ENCODE results near the gene PDE4D.
"Not testable (repeated sequence)": the region's sequence is repeated elsewhere in the genome, so short reads cannot be mapped to it uniquely, and the experiment has no call there.

PDE4D gene

GRCh38 chr5:59387127-59387526 is 506.4 kb downstream of the PDE4D start:
- DNase-seq (ENCODE audit: low read depth in 2 of 3, low spot score in 2 of 3), result no peak

GRCh38 chr5:59385700-59386099 is 507.8 kb downstream of the PDE4D start:
- no peak for DNase-seq (ENCODE audit: low read depth in 2 of 3, low spot score in 2 of 3)

GRCh38 chr5:59380350-59380951 is 513.1 kb downstream of the PDE4D start:
- no peak for DNase-seq (ENCODE audit: low read depth in 2 of 3, low spot score in 2 of 3)

- not testable (repeated sequence) for DNase-seq (ENCODE audit: low read depth in 2 of 3, low spot score in 2 of 3)
Observed at GRCh38 chr5:59374036-59374435, 519.5 kb downstream of the PDE4D start.

- DNase-seq (ENCODE audit: low read depth in 2 of 3, low spot score in 2 of 3), result no peak
Observed at GRCh38 chr5:59371525-59372127, 521.9 kb downstream of the PDE4D start.

- no peak for DNase-seq (ENCODE audit: low read depth in 2 of 3, low spot score in 2 of 3)
Observed at GRCh38 chr5:59368951-59369350, 524.6 kb downstream of the PDE4D start.

- DNase-seq (ENCODE audit: low read depth in 2 of 3, low spot score in 2 of 3), result no peak
Observed at GRCh38 chr5:59367791-59368394, 525.6 kb downstream of the PDE4D start.

- no peak for DNase-seq (ENCODE audit: low read depth in 2 of 3, low spot score in 2 of 3)
Observed at GRCh38 chr5:59366784-59367183, 526.7 kb downstream of the PDE4D start.

- no peak for DNase-seq (ENCODE audit: low read depth in 2 of 3, low spot score in 2 of 3)
Observed at GRCh38 chr5:59362438-59362837, 531.1 kb downstream of the PDE4D start.

GRCh38 chr5:59361454-59361853 is 532.1 kb downstream of the PDE4D start:
- no peak for DNase-seq (ENCODE audit: low read depth in 2 of 3, low spot score in 2 of 3)

GRCh38 chr5:59360130-59360555 is 533.4 kb downstream of the PDE4D start:
- DNase-seq (ENCODE audit: low read depth in 2 of 3, low spot score in 2 of 3), result no peak

GRCh38 chr5:59358005-59358861 is 535.3 kb downstream of the PDE4D start:
- no peak for DNase-seq (ENCODE audit: low read depth in 2 of 3, low spot score in 2 of 3)

GRCh38 chr5:59357381-59357977 is 536.0 kb downstream of the PDE4D start:
- no peak for DNase-seq (ENCODE audit: low read depth in 2 of 3, low spot score in 2 of 3)

- DNase-seq (ENCODE audit: low read depth in 2 of 3, low spot score in 2 of 3), result no peak
Observed at GRCh38 chr5:59356813-59357380, 536.6 kb downstream of the PDE4D start.

GRCh38 chr5:59354811-59355210 is 538.7 kb downstream of the PDE4D start:
- DNase-seq (ENCODE audit: low read depth in 2 of 3, low spot score in 2 of 3), result no peak

GRCh38 chr5:59354274-59354673 is 539.3 kb downstream of the PDE4D start:
- DNase-seq (ENCODE audit: low read depth in 2 of 3, low spot score in 2 of 3), result no peak

GRCh38 chr5:59351076-59351794 is 542.3 kb downstream of the PDE4D start:
- DNase-seq (ENCODE audit: low read depth in 2 of 3, low spot score in 2 of 3), result no peak

- DNase-seq (ENCODE audit: low read depth in 2 of 3, low spot score in 2 of 3), result no peak
Observed at GRCh38 chr5:59348189-59348588, 545.3 kb downstream of the PDE4D start.

- no peak for DNase-seq (ENCODE audit: low read depth in 2 of 3, low spot score in 2 of 3)
Observed at GRCh38 chr5:59346982-59347381, 546.5 kb downstream of the PDE4D start.

- DNase-seq (ENCODE audit: low read depth in 2 of 3, low spot score in 2 of 3), result no peak
Observed at GRCh38 chr5:59346514-59346913, 547.0 kb downstream of the PDE4D start.
